ENCODE data around the gene OSTM1.
"Not testable (repeated sequence)": the region's sequence is repeated elsewhere in the genome, so short reads cannot be mapped to it uniquely, and the experiment has no call there.

The OSTM1 gene

DNA sequence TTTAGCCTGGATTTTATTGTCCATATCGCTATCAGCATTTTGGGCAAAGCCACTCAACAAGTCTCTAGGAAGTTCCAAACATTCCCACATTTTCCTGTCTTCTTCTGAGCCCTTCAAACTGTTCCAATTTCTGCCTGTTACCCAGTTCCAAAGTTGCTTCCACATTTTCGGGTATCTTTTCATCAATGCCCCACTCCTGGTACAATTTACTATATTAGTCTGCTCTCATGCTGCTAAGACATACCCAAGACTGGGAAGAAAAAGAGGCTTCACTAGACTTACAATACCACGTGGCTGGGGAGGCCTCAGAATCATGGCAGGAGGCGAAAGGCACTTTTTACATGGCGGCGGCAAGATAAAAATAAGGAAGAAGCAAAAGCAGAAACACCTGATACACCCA, 58.3 kb downstream of the OSTM1 start:
- DNase-seq = not testable (repeated sequence)

DNA sequence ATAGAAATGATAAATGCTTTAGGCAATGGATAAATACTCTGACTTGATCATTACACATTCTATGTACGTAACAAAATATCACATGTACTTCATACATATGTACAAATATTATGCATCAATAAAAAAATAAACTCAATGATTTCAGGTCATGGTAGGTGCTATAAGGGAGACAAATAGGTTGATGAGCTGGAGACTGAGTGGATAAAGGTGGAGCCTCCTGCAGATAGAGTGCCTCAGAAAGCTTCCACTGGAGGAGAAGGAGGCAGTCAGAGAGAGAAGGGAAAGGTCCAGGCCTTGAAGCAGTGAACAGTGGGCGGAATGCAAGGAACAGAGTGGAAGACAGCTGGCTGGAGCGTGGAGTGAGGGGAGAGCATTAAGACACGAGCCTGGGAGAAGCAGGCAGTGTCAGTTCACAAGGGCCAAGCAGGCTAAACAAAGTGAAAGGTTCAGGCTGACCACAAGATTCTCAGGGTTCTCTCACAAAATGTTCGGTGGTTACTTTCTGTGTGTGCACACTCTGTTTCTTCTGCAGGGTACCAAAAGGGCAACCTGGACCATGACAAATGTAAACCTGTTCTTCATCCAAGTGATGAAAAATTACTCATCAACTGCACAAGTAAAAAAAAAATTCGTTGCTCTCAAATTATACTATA, 60.6 kb downstream of the OSTM1 start:
- no peak for DNase-seq

GRCh38 chr6:108009894-108010293, 64.6 kb downstream of the OSTM1 start:
- DNase-seq = no peak

- not testable (repeated sequence) for DNase-seq
These were observed 65.3 kb downstream of the OSTM1 start for GRCh38 chr6:108009258-108009657.

DNA sequence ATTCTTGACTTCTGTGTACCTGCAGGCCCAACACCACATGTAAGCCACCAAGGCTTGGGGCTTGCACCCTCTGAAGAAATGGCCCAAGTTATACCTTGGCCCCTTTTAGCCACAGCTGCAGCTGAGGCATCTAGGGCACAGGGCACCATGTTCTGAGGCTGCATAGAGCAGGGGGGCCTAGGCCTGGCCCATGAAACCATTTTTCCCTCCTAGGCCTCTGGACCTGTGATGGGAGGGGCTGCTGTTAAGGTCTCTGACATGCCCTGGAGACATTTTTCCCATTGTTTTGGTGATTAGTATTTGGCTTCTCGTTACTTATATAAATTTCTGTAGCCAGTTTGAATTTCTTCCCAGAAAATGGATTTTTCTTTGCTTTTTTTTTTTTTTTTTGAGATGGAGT, 66.2 kb downstream of the OSTM1 start:
- no peak for DNase-seq

- no peak for DNase-seq
These were observed 68.6 kb downstream of the OSTM1 start for GRCh38 chr6:108005961-108006360.

- no peak for DNase-seq
These were observed 69.7 kb downstream of the OSTM1 start for GRCh38 chr6:108004861-108005260.

DNA sequence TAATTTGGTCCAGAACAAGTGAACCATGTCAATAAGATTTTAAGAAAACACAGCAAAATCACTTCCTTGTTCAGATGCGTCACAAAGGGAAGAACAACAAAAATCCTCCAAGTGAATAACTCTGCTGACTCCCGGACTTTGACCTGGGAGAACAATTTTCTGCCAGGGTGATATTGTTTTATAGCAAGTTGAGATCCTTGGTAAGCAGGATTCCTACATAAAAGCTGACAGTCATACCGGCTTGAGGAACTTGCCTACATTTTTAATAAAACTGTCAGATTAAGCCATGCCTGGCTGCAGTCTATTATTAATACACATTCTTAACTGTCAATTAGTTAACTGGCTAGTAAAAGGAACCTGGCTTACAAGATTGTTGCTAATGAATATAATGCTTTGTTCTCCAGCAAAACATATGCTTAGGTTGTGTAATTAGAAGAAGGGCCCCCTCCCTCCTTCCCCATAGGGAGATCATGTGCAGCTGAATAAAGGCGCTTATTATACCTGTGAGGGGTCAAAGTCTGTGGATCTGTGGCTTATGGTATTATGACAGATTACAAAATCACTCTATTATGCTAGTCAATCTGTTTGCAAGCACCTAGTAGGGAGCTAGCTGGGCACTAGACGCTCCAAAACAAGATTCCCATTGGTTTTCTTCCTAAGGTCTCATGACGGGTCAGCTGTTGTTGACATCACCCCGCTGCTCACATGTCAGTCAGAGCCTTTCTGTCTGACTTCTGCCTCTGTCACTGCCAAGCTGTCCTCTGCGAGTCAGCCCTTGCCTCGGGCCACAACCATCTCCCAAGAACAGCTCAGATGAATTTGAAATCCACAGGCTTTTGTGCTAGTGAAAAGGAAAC, 71.9 kb downstream of the OSTM1 start:
- DNase-seq = no peak

- no peak for DNase-seq
These were observed 72.8 kb downstream of the OSTM1 start for GRCh38 chr6:108001696-108002231.

- not testable (repeated sequence) for DNase-seq
These were observed 74.3 kb downstream of the OSTM1 start for GRCh38 chr6:108000259-108000658.

- no peak for DNase-seq
These were observed 75.2 kb downstream of the OSTM1 start for GRCh38 chr6:107999341-107999740.

- DNase-seq = no peak
These were observed 82.6 kb downstream of the OSTM1 start for GRCh38 chr6:107991772-107992550.

Data from fibroblast of skin of right quadriceps (primary cell).